Testis (tissue), 2 donors: ENCODE results near the gene SLC25A34.

Experiments
- CTCF ChIP-seq, 3 experiments: fragments of 450-650 bp in 2 of 3; fragments of 200-600 bp in 1 of 3; sonication (generic) in 1 of 3; IDR thresholded peaks; one replicate each; pipeline ENCODE4 v1.5.1; 2016 to 2019; ENCODE audit warnings: antibody characterized with exemption in 3 of 3, mild to moderate bottlenecking in 2 of 3, moderate library complexity in 1 of 3
- POLR2A ChIP-seq: fragments of 450-650 bp; IDR thresholded peaks from one replicate; pipeline ENCODE4 v1.6.1; 2017; ENCODE audit warnings: antibody characterized with exemption, mild to moderate bottlenecking, moderate library complexity

DNA sequence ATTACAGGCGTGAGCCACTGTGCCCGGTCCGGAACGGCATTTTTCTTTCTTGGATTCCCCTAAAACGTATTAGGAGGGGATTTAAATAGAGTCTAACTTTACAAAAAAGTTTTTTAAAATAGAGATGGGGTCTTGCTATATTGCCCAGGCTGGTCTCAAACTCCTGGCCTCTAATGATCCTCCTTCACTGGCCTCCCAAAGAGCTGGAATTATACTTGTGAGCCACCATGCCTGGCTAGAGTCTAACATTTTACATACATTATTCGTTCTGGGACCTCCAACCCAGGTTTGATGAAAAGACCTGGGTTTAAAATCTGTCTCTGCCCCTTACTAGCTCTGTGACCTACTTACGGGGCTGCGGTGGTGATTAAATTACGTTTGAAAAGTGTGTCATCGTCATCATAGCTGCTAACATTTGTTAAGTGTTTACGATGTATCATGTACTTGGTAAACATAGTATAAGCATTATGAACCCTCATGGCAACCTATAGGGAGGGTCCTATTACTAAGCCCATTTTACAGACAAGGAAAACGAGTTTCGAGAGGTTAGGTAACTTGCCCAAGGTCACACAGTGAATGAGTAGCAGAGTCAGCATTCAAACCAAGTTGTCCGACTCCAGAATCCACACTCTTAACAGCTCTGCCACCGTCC is 27.4 kb upstream of the SLC25A34 start:
- no peak for TF ChIP-seq CTCF (IDR thresholded peaks at IDR 0.05)
- TF ChIP-seq POLR2A, result no peak
